ENCODE data around the gene ZNF532.

DNA sequence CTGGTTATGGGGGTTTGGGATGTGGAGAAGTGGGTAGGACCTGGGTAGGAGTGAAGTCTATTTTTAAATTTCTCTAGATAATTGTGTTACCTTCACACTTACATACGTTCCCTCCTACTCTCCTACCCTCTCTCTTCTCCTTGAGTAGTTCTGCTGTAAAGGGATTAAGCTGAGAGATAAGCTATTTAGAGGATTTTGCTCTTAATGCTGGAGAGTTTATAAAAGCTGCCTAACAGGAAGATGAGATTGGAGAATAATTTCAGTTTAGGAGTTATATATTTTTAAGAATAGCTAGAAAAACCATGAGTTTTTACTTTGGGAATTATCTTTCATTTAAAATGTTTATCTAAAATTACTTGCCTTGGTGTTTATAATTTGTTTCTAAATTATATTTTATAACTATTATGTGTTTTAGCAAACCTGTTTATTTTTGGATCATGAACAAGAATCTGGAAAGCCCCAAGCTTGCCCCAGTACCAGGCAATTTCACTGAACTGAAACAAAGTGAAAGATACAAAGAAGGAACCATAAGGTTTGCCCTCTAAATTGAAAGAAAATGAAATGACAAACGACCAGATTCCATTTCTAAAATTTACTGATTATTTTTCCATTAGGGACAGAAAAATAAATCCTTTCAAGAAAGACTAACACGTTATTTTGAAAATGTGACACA, 101.5 kb downstream of the ZNF532 start:
- TF ChIP-seq SUZ12 (IDR thresholded peaks at IDR 0.05; ENCODE audit: extremely low read depth, insufficient read depth, insufficient read length) (no peak), ZNF274 (IDR thresholded peaks at IDR 0.05; ENCODE audit: low read depth, low read length) (no peak), YY1 (IDR thresholded peaks at IDR 0.05; ENCODE audit: insufficient read depth, insufficient read length) (no peak)

Measured in NT2/D1 (cell line).